GM18868 (cell line): ENCODE results near the gene CARMIL3.
"Not testable (repeated sequence)": the region's sequence is repeated elsewhere in the genome, so short reads cannot be mapped to it uniquely, and the experiment has no call there.

ENCODE experiments used
- ATAC-seq: cut with Tn5 transposase; IDR thresholded peaks from one replicate; pipeline ENCODE4 v1.9.1; 2021; ENCODE audit warnings: mild to moderate bottlenecking, moderate library complexity; ENCODE audit not compliant: unreplicated experiment

The CARMIL3 gene

DNA sequence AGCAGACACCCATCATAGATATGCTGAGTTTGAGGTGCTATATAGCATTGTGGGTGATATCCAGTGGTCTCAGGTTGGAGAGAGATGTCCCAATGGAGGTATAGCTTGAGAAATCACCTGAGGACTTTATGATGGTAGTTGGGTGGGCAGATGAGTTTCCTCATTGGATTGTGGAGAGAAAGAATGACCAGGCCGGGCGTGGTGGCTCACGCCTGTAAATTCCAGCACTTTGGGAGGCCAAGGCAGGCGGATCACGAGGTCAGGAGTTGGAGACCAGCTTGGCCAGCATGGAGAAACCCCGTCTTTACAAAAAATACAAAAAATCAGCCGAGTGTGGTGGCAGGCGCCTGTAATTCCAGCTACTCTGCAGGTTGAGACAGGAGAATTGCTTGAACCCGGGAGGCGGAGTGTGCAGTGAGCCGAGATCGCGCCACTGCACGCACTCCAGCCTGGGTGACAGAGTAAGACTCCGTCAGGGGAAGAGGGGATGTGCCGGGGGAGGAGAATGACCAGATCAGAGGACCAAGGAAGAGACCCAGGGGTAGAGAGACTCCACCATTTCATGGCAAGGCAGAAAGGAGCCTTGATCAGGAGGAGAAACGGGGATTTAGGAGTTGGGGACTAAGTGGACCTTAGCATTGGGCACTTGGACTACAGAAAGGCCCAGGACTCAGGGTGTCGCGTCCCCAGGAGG, 41.5 kb downstream of the CARMIL3 start:
- ATAC-seq: no peak

DNA sequence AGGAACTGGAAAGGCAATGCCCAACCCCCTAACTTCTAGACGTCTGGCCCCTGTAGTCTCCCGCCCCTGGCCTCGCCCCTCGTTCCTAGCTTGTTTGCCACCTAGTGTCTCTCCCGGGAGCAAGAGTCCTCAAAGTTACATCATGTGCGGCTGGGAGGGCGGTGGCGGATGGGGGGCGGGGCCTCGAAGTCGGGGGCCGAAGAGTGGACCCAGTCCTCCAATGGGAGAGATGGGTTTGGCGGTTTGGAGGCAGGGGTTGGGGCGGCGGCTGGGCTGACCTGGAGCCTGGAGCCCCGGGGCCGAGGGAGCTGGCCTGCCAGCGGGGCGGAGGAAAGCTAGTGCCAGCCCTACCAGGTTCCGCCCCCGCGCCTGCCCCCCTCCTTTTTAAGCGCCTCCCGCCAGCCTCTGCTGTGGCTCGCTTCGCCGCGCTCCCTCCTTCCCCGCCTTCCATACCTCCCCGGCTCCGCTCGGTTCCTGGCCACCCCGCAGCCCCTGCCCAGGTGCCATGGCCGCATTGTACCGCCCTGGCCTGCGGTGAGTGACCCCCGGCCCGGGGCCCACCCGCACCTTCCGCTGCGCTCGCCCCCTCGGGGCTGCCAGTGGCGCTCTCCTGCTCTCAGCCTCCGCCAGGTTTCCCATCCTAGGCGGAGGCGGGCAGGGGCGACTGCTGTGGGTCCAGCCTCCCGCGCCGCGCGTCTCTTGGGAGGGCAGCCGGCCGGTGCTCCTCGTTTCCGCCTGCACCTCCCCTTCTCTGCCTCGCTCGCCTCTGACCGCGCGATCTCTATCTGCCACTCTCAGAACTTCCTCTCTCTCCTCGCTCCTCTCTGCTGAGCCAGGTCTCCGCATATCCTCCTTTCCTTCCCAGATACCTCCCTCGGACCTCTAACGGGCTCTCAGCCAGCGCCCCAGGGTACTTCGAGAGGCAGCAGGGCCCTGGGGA, 42.4 kb downstream of the CARMIL3 start, which contains the start of gene PCK2:
TSS of gene PCK2 (plus strand) at position 411 of the 940 bp plus-strand sequence. CDS start at position 506, 95 bp downstream.
- peak; percentile 53 for ATAC-seq

DNA sequence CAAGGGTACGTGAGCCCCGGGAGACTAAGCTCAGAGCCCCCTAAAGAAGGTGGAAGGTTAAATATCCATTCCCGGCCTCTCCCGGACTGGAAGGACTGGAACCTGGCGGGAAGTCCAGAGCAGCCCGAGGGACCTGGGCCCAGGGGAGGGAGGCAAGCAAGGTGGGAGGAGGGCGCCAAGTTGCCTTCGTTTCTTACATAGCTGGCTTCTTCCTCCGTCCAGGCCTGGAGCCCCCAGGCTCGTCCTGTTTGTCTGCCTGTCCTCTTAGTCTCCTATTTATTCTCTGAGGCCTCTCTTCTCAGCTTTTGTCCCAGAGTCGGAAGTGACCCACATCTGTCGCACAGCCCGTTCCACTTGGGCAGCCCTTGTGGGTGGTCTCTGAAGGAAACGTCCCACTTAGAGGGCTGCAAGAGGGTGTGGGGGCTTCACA, 43.0 kb downstream of the CARMIL3 start:
- no peak for ATAC-seq

DNA sequence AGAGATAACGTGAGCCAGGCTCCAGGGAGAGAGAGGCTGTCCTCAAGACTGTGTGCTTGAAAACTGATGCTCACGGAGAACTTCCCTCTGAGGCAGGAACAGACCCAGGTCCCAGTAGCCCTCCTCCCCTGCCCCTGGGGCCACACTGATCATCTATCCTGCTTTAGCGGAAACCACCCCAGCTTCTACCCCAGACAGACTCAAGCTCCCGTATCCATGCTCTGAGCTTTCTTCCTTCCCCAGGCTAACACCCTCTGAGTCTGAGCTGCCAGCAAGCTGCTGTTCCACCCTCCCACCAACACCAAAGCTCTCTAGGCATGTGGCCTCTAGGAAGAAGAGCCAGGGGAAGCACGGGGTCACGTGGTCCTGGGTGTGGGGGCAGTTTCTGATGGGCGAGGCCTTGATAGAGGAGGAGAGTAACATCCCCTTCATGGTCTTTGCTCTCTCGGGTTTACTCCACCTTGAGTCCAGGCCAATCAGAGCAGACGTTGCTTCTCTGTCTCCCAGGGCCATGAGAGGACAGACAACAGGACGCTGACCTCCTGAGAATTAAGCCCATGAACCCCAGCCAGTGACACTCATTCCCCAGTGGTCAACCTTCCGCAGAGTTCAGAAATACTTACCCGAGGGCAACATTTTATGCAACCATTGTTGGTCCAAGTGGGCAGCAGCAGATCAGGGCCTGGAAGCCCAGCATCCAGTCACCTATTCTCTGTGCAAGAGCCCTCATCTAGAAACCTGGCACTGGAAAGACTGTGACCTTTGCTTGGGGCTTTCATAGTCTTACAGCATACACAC, 43.7 kb downstream of the CARMIL3 start:
- peak; percentile 78 for ATAC-seq

DNA sequence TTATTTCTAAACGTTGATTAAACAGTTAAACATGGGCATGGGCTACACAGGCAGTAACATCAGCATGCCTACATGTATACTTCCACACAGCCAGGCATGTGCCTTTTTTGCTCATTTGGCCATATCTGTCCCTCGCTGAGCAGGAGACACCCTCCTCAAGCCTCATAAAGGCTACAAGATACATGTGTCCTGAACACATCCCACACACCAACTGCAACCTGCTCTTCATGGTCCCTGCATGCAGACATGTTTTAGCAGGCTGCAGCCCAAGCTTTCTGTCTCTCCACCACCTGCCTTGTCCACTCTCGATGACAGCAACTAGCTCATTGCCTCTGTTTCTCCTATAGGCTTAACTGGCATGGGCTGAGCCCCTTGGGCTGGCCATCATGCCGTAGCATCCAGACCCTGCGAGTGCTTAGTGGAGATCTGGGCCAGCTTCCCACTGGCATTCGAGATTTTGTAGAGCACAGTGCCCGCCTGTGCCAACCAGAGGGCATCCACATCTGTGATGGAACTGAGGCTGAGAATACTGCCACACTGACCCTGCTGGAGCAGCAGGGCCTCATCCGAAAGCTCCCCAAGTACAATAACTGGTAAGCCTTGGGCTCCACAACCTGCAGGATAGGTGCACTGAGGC, 44.9 kb downstream of the CARMIL3 start:
- no peak for ATAC-seq

DNA sequence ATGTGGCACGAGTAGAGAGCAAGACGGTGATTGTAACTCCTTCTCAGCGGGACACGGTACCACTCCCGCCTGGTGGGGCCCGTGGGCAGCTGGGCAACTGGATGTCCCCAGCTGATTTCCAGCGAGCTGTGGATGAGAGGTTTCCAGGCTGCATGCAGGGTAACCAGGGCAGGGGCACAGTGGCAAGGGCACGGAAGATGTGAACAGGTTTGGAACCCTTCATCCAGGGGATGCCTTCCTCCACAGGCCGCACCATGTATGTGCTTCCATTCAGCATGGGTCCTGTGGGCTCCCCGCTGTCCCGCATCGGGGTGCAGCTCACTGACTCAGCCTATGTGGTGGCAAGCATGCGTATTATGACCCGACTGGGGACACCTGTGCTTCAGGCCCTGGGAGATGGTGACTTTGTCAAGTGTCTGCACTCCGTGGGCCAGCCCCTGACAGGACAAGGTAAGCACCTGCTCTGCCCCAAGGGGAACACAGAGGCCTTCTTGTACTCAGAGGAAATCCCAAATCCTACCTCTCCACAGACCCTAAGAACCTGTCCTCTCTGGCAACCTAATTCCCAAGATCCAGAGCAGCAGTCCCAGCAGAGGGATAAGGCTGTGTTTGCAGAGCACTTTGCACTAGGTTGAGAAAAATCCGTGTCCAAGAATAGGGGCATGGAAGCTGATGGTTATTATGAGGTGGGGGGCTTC, 46.6 kb downstream of the CARMIL3 start:
- no peak for ATAC-seq

DNA sequence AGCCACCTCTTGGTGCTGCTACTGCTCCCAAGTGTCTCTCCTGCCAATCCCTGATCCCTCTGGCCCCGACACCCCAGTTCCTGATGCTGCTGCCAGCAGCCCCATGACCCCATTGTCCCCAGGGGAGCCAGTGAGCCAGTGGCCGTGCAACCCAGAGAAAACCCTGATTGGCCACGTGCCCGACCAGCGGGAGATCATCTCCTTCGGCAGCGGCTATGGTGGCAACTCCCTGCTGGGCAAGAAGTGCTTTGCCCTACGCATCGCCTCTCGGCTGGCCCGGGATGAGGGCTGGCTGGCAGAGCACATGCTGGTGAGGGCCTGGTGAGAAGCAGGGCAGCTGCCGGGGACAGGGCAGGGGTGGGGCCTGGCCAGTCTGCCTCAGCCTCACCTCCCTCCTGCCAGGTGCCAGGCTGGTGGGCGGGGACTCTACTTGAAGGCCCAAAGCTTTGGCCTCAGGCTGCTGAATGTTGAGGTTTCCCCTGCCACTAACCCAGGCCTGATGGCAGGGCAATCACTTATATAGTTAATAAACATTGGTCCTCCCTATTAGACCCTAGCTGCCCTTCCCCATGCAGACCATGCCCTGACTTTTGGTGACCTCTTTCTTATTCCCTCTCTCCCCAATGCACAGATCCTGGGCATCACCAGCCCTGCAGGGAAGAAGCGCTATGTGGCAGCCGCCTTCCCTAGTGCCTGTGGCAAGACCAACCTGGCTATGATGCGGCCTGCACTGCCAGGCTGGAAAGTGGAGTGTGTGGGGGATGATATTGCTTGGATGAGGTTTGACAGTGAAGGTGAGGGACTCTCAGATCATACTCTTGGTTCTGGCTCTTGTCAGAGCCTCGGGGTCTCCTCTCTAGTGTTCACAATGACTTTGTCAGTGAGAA, 47.4 kb downstream of the CARMIL3 start:
- ATAC-seq: no peak

DNA sequence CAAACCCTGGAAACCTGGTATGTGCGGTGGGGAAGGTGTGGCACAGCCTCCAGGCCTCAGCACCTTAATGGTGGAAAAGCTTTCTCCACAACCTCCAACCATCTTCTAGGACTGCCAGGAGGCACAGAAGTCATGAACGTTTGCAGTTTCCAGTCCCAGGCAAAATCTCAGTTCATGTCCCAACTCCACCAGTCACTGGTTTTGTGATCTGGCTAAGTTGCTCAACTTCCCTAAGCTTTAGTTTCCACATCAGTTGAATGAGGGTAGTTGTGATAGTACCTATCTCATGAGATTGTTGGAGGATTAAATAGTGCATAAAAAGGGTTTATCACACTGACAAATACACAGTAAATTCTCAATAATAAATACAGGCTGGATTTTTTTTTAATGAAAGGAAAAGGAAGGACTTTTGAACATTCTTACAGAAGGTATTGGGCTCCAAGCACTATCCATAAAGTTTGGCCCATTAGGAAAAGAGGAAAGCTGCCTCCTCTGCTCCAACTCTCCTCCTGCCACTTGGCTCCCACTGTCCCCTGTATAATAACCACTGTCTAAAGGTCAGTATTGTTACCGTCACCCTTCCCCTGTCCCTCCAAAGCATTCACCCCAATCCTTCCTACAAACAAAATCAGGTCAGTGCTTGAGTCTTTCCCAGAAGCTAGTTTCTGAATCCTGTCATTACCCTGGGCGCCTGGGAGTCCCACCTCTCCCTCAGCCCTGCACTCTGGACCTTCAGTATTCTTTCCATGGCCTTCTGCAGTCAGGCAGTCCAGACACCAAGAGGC, 48.6 kb downstream of the CARMIL3 start:
- ATAC-seq: no peak

DNA sequence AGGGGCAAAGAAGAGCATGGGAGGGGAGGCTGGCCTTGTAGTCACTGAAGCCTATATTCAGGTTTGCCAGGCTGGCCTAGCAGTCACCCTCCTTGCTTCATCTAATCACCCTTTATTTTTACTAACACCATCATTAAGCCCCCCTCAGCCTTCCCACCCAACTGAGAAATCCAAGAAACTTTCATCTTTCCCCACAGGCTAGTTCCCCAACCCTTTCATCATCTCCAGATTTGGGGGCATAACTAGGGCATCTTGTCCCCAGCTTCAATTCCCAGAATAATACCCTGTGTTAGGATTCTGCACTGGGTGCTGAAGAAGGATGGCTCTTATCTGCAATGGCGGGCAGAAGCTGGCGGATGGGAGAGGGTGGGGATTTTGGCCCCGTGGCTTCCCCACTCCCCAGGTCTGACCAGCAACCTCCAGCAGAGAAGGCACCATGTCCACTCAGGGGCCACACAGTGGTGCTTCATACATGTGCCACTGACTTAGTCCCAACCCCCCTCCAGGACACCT, 49.2 kb downstream of the CARMIL3 start:
- ATAC-seq: no peak

DNA sequence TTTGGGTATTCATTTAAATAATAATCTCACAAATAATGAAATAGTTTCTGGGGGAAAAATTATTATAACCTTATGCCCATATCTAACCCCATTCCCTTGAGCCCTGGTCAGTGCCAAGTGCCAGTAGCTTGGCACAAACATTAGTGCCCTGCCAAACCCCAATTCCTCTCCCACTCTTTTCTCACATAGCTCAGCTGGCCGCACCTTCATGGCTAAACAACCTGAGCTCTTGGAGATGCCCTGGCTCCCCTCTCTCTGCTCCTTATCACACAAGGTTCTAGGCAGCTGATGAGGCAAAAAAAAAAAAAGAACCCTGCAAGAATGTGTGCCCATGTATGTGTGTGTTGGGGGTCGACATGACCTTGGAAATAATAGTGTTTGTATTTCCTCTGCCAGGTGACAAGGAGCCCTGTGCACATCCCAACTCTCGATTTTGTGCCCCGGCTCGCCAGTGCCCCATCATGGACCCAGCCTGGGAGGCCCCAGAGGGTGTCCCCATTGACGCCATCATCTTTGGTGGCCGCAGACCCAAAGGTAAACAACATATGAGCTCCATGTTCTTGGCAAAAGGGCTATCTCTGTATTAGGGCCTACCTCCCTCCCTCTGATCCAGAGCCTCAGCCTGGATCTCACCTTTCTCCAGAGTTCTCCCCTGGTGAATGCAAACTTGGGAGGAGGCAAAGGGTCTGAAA, 50.7 kb downstream of the CARMIL3 start:
- ATAC-seq: no peak

DNA sequence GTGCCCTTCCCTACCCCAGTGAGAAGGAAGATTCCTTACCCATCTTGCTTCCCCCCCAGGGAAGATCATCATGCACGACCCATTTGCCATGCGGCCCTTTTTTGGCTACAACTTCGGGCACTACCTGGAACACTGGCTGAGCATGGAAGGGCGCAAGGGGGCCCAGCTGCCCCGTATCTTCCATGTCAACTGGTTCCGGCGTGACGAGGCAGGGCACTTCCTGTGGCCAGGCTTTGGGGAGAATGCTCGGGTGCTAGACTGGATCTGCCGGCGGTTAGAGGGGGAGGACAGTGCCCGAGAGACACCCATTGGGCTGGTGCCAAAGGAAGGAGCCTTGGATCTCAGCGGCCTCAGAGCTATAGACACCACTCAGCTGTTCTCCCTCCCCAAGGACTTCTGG, 51.6 kb downstream of the CARMIL3 start:
- no peak for ATAC-seq

DNA sequence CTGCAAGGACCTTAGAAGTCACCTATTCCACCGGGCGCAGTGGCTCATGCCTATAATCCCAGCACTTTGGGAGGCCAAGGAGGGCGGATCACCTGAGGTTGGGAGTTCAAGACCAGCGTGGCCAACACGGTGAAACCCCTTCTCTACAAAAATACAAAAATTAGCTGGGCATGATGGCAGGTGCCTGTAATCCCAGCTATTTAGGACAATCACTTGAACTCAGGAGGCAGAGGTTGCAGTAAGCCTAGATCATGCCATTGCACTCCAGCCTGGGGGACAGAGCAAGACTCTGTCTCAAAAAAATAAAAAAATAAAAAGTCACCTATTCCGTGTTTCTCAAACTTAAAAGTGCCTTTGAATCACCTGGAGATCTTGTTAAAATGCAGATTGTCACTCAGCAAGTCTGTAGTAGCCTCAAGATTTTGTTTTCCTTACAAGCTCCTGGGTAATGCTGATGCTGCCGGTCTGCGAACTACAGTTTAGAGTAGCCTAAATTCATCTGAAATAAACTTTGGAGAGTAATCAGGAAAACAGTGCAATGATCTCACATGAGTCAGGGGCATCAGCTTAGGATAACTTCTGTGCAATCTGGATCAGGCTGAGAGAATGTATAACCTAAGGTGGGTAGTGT, 53.9 kb downstream of the CARMIL3 start:
- not testable (repeated sequence) for ATAC-seq

DNA sequence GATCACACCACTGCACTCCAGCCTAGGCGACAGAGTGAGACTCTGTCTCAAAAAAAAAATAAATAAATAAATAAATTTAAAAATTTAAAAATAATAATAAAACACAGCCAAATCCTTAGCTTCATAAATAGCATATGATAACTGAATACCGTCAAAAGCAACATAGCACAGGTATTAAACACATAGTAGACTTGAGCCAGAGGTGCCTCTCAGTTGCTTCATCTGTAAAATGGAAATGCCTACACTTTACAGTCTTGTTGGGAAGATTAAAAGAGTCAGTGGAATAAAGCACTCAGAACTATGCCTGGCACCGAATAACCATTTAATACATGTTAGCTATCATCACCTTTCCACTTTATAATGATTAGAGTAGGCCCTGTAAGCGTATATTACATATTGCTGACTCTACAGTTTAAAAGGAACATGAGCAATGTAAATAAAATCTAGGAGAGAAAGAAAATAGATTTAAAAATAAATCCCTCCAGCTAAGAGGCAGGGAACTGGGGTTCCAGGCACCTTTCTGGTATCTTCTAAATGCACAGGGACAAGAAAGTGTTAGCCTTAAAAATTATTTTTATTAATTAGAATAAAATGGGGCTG, 55.0 kb downstream of the CARMIL3 start:
- ATAC-seq: no peak

DNA sequence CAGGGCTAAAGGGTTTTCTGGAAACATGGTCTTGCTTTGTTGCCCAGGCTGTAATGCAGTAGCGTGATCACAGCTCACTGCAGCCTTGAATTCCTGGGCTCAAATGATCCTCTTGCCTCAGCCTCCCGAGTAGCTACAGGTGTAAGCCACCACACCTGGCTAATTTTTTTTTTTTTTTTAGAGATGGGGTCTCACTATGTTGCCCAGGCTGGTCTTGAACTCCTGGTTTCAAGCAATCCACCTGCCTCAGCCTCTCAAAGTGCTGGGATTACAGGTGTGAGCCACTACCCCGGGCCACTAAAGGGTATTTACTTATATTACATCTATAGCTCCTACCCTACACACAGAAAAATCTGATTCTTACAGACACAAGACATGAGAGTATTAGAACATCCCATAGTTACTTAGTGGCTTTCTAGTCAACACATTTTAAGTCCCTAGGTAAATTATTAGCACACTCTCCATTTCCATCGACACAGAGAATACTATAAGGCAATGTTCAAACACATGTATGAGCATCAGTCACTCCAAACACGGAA, 56.6 kb downstream of the CARMIL3 start:
- no peak for ATAC-seq

DNA sequence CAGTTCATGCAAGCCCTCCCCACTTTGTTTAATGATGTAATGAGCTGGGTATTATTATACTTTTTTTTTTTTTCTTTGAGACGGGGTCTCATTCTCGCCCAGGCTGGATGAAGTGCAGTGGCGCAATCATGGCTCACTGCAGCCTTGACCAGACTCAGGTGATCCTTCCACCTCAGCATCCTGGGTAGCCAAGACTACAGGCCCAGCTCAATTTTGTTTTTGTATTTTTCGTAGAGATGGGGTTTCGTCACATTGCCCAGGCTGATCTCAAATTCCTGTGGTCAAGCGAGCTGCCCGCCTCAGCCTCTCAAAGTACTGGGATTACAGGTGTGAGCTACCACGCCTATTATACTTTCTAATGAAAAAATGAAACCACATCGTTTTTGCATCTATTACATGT, 58.3 kb downstream of the CARMIL3 start:
- no peak for ATAC-seq

DNA sequence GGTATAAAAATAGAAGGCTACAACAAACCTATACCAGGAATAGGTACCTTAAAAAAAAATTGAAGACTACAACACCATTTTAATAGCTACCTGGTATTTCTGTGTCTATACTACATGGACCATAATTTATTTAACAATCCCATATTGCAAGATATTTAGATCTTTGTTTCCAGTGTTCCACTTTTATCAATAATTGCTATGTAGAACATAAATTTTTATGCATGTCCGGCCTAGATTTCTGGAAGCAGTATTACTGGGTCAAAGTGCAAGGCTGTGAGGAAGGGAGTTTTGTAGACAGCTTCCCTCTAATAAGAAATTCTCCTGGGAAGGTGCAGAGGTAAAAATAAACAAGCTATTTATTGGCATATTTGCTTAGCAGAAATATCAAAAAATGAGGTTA, 58.7 kb downstream of the CARMIL3 start:
- ATAC-seq: no peak
